GM23338 (cell line): ENCODE results near the gene GAB2. TPM values are rescaled to one million over a fixed set of nuclear protein-coding genes. Genes with fewer than 3 reads are reported as not detected.

Source experiments
- ATAC-seq: fragments of 200-7000 bp; cut with Tn5 transposase; 3 replicates; pipeline ENCODE4 v1.9.1; 2020
- DNase-seq: peaks from one replicate; pipeline ENCODE4 v3.0.0-alpha.2; 2015; ENCODE audit warnings: low spot score
- H2AFZ ChIP-seq: fragments of 200-600 bp; sonication (generic); 2 replicates; pipeline ENCODE4 v1.8.0; 2016; ENCODE audit warnings: antibody characterized with exemption, mild to moderate bottlenecking, moderate library complexity
- H3F3A ChIP-seq: fragments of 200-600 bp; sonication (generic); replicated peaks from 2 replicates; pipeline ENCODE4 v1.8.0; 2017; ENCODE audit warnings: antibody characterized with exemption, mixed run types, low read depth
- H3K27ac ChIP-seq: fragments of 200-600 bp; sonication (generic); 2 replicates; pipeline ENCODE4 v1.6.1; 2016; ENCODE audit warnings: low read depth
- H3K27me3 ChIP-seq: fragments of 200-600 bp; sonication (generic); 2 replicates; pipeline ENCODE4 v1.8.0; 2016; ENCODE audit warnings: mild to moderate bottlenecking, mixed run types, moderate library complexity; ENCODE audit not compliant: insufficient read depth
- H3K36me3 ChIP-seq: fragments of 200-600 bp; sonication (generic); 2 replicates; pipeline ENCODE4 v1.8.0; 2016; ENCODE audit warnings: mild to moderate bottlenecking; ENCODE audit not compliant: insufficient read depth
- H3K4me1 ChIP-seq: fragments of 200-600 bp; sonication (generic); 2 replicates; pipeline ENCODE4 v1.8.0; 2016; ENCODE audit warnings: mild to moderate bottlenecking, moderate library complexity; ENCODE audit not compliant: insufficient read depth
- H3K4me2 ChIP-seq: fragments of 200-600 bp; sonication (generic); 2 replicates; pipeline ENCODE4 v1.7.1; 2017; ENCODE audit warnings: mixed run types
- H3K4me3 ChIP-seq: fragments of 200-600 bp; sonication (generic); 2 replicates; pipeline ENCODE4 v1.6.1; 2016; ENCODE audit warnings: mixed run types
- H3K79me2 ChIP-seq: fragments of 200-600 bp; sonication (generic); replicated peaks from 2 replicates; pipeline ENCODE4 v1.8.0; 2017; ENCODE audit warnings: mild to moderate bottlenecking; ENCODE audit not compliant: insufficient read depth
- H3K9me2 ChIP-seq: fragments of 200-600 bp; sonication (generic); 2 replicates; pipeline ENCODE4 v1.8.0; 2017; ENCODE audit not compliant: insufficient read depth
- H4K20me1 ChIP-seq: fragments of 200-600 bp; sonication (generic); replicated peaks from 2 replicates; pipeline ENCODE4 v1.8.0; 2017; ENCODE audit warnings: mild to moderate bottlenecking; ENCODE audit not compliant: insufficient read depth
- H3K27ac Mint-ChIP-seq: 2 replicates; pipeline ENCODE4 v1.8.0; 2020; ENCODE audit warnings: inconsistent platforms, mild to moderate bottlenecking, moderate library complexity, mixed read lengths
- H3K27me3 Mint-ChIP-seq: 3 replicates; pipeline ENCODE4 v1.8.0; 2022; ENCODE audit warnings: low read depth, mild to moderate bottlenecking, moderate library complexity, mixed read lengths, inconsistent platforms; ENCODE audit not compliant: insufficient read depth, poor library complexity
- H3K36me3 Mint-ChIP-seq: 3 replicates; pipeline ENCODE4 v1.8.0; 2021; ENCODE audit warnings: low read depth, mild to moderate bottlenecking, inconsistent platforms, moderate library complexity, mixed read lengths
- H3K4me1 Mint-ChIP-seq: 3 replicates; pipeline ENCODE4 v1.8.0; 2020; ENCODE audit warnings: mild to moderate bottlenecking, inconsistent platforms, mixed read lengths
- H3K4me3 Mint-ChIP-seq: 3 replicates; pipeline ENCODE4 v1.8.0; 2021; ENCODE audit warnings: moderate library complexity, mild to moderate bottlenecking, inconsistent platforms, mixed read lengths
- H3K9me3 Mint-ChIP-seq: 3 replicates; pipeline ENCODE4 v1.8.0; 2020; ENCODE audit warnings: moderate library complexity, mild to moderate bottlenecking, inconsistent platforms, mixed read lengths
- CREB1 ChIP-seq: fragments of 250-450 bp; sonication (Bioruptor Pico); IDR thresholded peaks from 2 replicates; pipeline ENCODE4 v1.5.0; 2020; ENCODE audit warnings: low read depth, mild to moderate bottlenecking, moderate library complexity
- CTCF ChIP-seq, 2 experiments: fragments of 200-600 bp in 1 of 2; sonication (generic) in 1 of 2; conservative IDR thresholded peaks; 2 replicates each; pipeline versions ENCODE4 v1.5.1 to v1.6.1; 2016 to 2017; ENCODE audit warnings: antibody characterized with exemption in 2 of 2, low read depth in 2 of 2, mild to moderate bottlenecking in 2 of 2, moderate library complexity in 1 of 2
- EZH2 ChIP-seq: fragments of 200-600 bp; sonication (generic); IDR thresholded peaks from one replicate; pipeline ENCODE4 v1.8.0; 2017; ENCODE audit warnings: antibody characterized with exemption, mild to moderate bottlenecking, low read depth; ENCODE audit not compliant: unreplicated experiment
- EZH2phosphoT487 ChIP-seq: fragments of 200-600 bp; sonication (generic); IDR thresholded peaks from one replicate; pipeline ENCODE4 v1.8.1; 2018; ENCODE audit warnings: antibody characterized with exemption; ENCODE audit not compliant: unreplicated experiment
- JUNB ChIP-seq: IDR thresholded peaks from one replicate; pipeline ENCODE4 v1.6.1; 2016; ENCODE audit warnings: antibody characterized with exemption; ENCODE audit not compliant: unreplicated experiment
- REST ChIP-seq: IDR thresholded peaks from one replicate; pipeline ENCODE4 v1.6.1; 2018; ENCODE audit warnings: antibody characterized with exemption; ENCODE audit not compliant: unreplicated experiment
- STAT1 ChIP-seq: IDR thresholded peaks from one replicate; pipeline ENCODE4 v1.6.1; 2016; ENCODE audit warnings: antibody characterized with exemption; ENCODE audit not compliant: unreplicated experiment
- ZNF114 ChIP-seq: fragments of 250-450 bp; sonication (Bioruptor Pico); IDR thresholded peaks from 2 replicates; pipeline ENCODE4 v1.5.0; 2020; ENCODE audit warnings: mild to moderate bottlenecking, moderate library complexity
- ZNF331 ChIP-seq: fragments of 250-450 bp; sonication (Bioruptor Pico); IDR thresholded peaks from 2 replicates; pipeline ENCODE4 v1.5.0; 2020; ENCODE audit warnings: low read depth, mild to moderate bottlenecking, moderate library complexity
- polyA plus RNA-seq: library from polyadenylated mRNA; unstranded; fragments of >200 nt; fragmentation: Nextera tagmentation; extraction: Ambion mirVana; gene quantifications from 2 replicates; pipeline ENCODE4 v1.2.1, GENCODE V29; 2016
- total RNA-seq: library from RNA; depleted of rRNA; stranded (reverse); fragments of >200 nt; shearing (Covaris generic); gene quantifications from 2 replicates; pipeline ENCODE4 v1.2.3, GENCODE V29; 2014
- TF ChIP-seq, protein P1 (sequence below): fragments of 250-450 bp; sonication (Bioruptor Pico); IDR thresholded peaks from 2 replicates; pipeline ENCODE4 v1.5.0; 2020; ENCODE audit warnings: mild to moderate bottlenecking, moderate library complexity

GAB2 gene
- total and polyA plus RNA-seq, 2 experiments from 2014 or later, result 2.0 to 10.8 TPM

DNA sequence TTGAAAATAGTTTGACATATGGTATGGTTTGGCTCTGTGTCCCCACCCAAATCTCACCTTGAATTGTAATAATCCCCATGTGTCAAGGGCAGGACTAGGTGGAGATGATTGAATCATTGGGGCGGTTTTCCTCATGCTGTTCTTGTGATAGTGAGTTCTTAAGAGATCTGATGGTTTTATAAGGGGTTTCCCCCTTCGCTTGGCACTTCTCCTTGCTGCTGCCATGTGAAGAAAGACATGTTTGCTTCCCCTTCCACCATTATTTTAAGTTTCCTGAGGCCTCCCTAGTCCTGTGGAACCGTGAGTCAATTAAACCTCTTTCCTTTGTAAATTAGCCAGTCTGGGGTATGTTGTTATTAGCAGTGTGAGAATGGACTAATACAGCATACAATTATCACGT, 236.9 kb downstream of the GAB2 start:
- ATAC-seq (no peak), DNase-seq (no peak)
- Mint-ChIP-seq H3K9me3 (no peaks in the 10 kb centered on the region; the same call in 2 of the 3 replicates), H3K4me1 (peaks cover 5% of the 10 kb centered on the region; the same call in 2 of the 3 replicates), H3K4me3 (no peak overlapping the region), H3K36me3 (no peaks in the 10 kb centered on the region), H3K27me3 (peaks cover 2% of the 10 kb centered on the region), H3K27ac (no peak overlapping the region)
- H3K36me3 ChIP-seq, result no peaks in the 10 kb centered on the region
- no peaks in the 10 kb centered on the region for H3K4me1 ChIP-seq
- H3K4me3 ChIP-seq, result no peak overlapping the region
- H4K20me1 ChIP-seq, result no peaks in the 10 kb centered on the region
- TF ChIP-seq EZH2phosphoT487 (no peak), ZNF331 (CRISPR knock-in tag) (no peak), EZH2 (no peak), REST (no peak), STAT1 (no peak), CREB1 (no peak), JUNB (no peak), CTCF (conservative IDR thresholded peaks at IDR 0.05; ENCODE audit: low read depth in 2 of 2) (no peak), ZNF114 (CRISPR knock-in tag) (no peak)
- TF ChIP-seq, protein P1, sequence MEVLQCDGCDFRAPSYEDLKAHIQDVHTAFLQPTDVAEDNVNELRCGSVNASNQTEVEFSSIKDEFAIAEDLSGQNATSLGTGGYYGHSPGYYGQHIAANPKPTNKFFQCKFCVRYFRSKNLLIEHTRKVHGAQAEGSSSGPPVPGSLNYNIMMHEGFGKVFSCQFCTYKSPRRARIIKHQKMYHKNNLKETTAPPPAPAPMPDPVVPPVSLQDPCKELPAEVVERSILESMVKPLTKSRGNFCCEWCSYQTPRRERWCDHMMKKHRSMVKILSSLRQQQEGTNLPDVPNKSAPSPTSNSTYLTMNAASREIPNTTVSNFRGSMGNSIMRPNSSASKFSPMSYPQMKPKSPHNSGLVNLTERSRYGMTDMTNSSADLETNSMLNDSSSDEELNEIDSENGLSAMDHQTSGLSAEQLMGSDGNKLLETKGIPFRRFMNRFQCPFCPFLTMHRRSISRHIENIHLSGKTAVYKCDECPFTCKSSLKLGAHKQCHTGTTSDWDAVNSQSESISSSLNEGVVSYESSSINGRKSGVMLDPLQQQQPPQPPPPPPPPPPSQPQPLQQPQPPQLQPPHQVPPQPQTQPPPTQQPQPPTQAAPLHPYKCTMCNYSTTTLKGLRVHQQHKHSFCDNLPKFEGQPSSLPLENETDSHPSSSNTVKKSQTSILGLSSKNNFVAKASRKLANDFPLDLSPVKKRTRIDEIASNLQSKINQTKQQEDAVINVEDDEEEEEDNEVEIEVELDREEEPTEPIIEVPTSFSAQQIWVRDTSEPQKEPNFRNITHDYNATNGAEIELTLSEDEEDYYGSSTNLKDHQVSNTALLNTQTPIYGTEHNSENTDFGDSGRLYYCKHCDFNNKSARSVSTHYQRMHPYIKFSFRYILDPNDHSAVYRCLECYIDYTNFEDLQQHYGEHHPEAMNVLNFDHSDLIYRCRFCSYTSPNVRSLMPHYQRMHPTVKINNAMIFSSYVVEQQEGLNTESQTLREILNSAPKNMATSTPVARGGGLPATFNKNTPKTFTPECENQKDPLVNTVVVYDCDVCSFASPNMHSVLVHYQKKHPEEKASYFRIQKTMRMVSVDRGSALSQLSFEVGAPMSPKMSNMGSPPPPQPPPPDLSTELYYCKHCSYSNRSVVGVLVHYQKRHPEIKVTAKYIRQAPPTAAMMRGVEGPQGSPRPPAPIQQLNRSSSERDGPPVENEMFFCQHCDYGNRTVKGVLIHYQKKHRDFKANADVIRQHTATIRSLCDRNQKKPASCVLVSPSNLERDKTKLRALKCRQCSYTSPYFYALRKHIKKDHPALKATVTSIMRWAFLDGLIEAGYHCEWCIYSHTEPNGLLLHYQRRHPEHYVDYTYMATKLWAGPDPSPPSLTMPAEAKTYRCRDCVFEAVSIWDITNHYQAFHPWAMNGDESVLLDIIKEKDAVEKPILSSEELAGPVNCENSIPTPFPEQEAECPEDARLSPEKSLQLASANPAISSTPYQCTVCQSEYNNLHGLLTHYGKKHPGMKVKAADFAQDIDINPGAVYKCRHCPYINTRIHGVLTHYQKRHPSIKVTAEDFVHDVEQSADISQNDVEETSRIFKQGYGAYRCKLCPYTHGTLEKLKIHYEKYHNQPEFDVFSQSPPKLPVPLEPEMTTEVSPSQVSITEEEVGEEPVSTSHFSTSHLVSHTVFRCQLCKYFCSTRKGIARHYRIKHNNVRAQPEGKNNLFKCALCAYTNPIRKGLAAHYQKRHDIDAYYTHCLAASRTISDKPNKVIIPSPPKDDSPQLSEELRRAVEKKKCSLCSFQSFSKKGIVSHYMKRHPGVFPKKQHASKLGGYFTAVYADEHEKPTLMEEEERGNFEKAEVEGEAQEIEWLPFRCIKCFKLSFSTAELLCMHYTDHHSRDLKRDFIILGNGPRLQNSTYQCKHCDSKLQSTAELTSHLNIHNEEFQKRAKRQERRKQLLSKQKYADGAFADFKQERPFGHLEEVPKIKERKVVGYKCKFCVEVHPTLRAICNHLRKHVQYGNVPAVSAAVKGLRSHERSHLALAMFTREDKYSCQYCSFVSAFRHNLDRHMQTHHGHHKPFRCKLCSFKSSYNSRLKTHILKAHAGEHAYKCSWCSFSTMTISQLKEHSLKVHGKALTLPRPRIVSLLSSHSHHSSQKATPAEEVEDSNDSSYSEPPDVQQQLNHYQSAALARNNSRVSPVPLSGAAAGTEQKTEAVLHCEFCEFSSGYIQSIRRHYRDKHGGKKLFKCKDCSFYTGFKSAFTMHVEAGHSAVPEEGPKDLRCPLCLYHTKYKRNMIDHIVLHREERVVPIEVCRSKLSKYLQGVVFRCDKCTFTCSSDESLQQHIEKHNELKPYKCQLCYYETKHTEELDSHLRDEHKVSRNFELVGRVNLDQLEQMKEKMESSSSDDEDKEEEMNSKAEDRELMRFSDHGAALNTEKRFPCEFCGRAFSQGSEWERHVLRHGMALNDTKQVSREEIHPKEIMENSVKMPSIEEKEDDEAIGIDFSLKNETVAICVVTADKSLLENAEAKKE (CRISPR knock-in tag), result no peak
- no peak overlapping the region for H3K27ac ChIP-seq
- H3K79me2 ChIP-seq, result no peaks in the 10 kb centered on the region
- no peaks in the 10 kb centered on the region for H3F3A ChIP-seq
- H3K4me2 ChIP-seq, result no peak overlapping the region
- H3K27me3 ChIP-seq, result no peaks in the 10 kb centered on the region
- H3K9me2 ChIP-seq, result no peaks in the 10 kb centered on the region
- H2AFZ ChIP-seq, result no peak overlapping the region
